Motor neuron (in vitro differentiated cells): ENCODE results near the gene PDCD2L. TPM values are rescaled to one million over a fixed set of nuclear protein-coding genes. Genes with fewer than 3 reads are reported as not detected.
"Not testable (repeated sequence)": the region's sequence is repeated elsewhere in the genome, so short reads cannot be mapped to it uniquely, and the experiment has no call there.

Experiments used
- ATAC-seq, 8 experiments: fragments of 200-7000 bp; cut with Tn5 transposase; replicated peaks in 6 of 8; 2 replicates each; pipeline ENCODE4 v1.8.0; 2021; ENCODE audit warnings: mild to moderate bottlenecking in 8 of 8, moderate library complexity in 8 of 8
- H3K27ac ChIP-seq, 2 donors: fragments of 250-450 bp; sonication (Bioruptor Pico); 2 replicates each; pipeline ENCODE4 v1.9.0; 2021; ENCODE audit warnings: antibody characterized with exemption in 2 of 2, mild to moderate bottlenecking in 2 of 2, moderate library complexity in 1 of 2
- H3K4me1 ChIP-seq, 2 donors: fragments of 250-450 bp; sonication (Bioruptor Pico); replicated peaks in 1 of 2; 2 replicates each; pipeline ENCODE4 v1.6.1; 2021; ENCODE audit warnings: antibody characterized with exemption in 2 of 2, mild to moderate bottlenecking in 2 of 2, moderate library complexity in 1 of 2
- H3K4me3 ChIP-seq, 5 donors: fragments of 250-450 bp; sonication (Bioruptor Pico); 2 replicates each; pipeline ENCODE4 v1.9.0; 2021; ENCODE audit warnings: antibody characterized with exemption in 5 of 5, mild to moderate bottlenecking in 5 of 5, moderate library complexity in 4 of 5
- WGBS, 10 experiments: fragments of 450-650 bp; shearing (Covaris generic); methylation state at CpG; one replicate each; pipeline ENCODE4 v1.0.0; 2022; 5-methylcytosine and 5-hydroxymethylcytosine counted together
- in situ Hi-C, 9 experiments: fragments of 400-800 bp; cut with MboI; loops; one replicate each; pipeline ENCODE4 v1.15.0; 2021; ENCODE audit warnings: low sequenced_read_pairs in 9 of 9, low pct_unique_long_range_greater_than_20kb in 2 of 9; ENCODE audit not compliant: unreplicated experiment in 9 of 9
- total RNA-seq, 8 experiments: library from RNA; unstranded; fragments of 300-600 nt; gene quantifications; 2 replicates each; pipeline versions ENCODE4 v1.2.3 to v1.2.4, GENCODE V29; 2022

Gene PDCD2L
- total RNA-seq, 8 experiments from 2014 or later: 13.3 to 27.6 (median 18.1) TPM

DNA sequence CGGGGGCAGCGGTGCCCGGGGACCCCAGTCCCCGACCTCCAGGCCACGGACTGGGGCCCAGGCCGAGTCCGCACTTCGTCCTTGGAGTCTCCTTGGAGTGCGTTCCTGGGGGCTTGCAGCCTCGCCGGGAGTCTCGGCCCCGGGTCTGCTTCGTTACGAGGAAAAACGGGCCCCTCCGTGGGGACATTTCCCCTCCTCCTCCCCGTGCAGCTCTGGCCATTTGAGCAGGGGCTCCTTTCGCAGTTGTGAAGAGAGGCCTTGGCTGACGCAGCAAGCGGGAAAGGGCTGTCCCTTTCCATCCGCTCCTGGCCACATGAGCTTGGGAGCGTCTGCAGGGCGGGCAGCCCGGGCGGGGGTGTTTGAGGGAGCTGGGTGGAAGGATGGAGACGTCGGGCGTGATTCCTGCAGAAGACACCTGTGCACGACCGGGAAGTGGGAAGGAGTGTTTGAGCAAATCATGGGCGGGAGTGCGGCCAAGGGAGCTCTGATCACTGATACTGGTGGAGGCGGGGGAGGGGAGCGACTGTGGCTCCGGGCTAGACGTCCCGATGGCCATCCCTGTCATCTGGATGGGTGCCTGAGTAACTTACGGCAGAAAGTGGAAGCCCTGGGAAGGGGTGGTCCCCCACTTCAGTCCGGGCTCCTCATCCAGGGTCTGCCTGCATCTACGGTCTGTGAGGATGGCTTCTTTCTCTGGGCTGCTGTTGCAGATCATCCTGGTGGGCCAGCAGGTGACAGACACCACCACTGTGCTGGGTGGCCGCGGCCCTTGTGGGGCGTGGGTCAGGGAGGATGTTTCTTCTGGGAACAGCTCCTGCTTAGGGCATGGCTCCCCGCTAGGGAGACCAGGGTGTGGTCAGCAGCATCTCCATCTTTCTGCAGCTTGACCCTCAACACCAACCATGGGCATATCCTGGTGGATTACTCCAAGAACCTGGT is 38.5 kb upstream of the PDCD2L start:
- 0% methylated on average over 2 to 5 of the region's 45 CpGs; no CpG with 5 or more reads in 6 of the 10 experiments for WGBS, 10 experiments
- in situ Hi-C loops: no loop called here

DNA sequence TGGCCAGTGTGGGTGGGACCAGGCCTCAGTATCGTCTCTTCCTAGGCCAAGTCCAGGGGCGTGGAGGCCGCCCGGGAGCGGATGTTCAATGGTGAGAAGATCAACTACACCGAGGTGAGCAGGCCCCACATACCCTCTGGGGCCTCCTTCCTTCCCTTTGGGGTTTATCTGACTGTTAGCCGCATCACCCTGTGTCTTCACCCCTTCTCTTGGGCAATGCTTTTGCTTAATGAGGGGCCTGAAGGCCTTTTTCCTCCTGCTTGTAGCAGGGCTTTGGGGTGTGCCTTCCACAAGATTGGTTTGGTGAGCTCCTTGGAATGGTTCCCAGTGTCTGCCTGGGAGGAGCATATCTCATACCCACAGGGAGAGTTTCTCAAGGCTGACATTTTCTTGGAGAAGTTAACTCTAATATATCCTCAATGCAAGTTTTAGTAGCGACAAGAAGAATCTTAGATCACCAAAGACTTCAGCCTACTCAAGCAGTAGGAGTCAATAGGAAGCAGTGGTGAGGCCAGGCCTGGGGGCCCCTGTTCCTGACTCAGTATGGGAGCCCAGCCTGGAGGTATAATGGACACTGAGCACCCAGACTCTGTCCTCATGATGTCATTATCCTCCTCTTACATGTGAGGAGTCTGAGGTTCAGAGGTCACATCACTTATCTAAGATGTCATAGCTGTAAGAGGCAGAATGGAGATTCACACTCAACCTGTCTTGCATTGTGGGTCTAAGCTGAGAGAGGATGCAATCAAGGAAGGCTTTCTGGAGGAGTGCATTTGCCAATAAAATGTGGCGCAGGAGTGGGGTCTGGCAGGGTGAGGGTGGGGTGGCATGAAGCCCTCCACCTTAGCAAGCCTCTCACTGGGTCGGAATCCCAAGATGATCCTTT is 37.2 kb upstream of the PDCD2L start:
- Histone ChIP-seq H3K4me3 (peak overlapping the region in 3 of 5 donors; percentile 54 to 67 (median 60)), H3K4me1 (peaks cover 14% of the 10 kb centered on the region in 2 donors), H3K27ac (no peak overlapping the region)
- peak in 2 of 8 experiments; percentile 7 to 8 for ATAC-seq
- in situ Hi-C loops: no loop called here
- 60 to 100% (median 100%) methylated on average over 1 to 4 of the region's 10 CpGs; no CpG with 5 or more reads in 5 of the 10 experiments for WGBS, 10 experiments

More for the DNA sequence above, 38.5 kb upstream of the PDCD2L start:
- Histone ChIP-seq H3K4me3 (peak overlapping the region; percentile 54 to 93 (median 61)), H3K4me1 (peaks cover 14% of the 10 kb centered on the region in 2 donors), H3K27ac (peak overlapping the region; percentile 53 to 74)
- ATAC-seq: peak; percentile 50 to 71 (median 60)

GRCh38 chr19:34367624-34367957 is 36.6 kb upstream of the PDCD2L start:
- Histone ChIP-seq H3K4me3 (peak overlapping the region in 1 of 5 donors; percentile 60), H3K27ac (no peak overlapping the region), H3K4me1 (peaks cover 14% of the 10 kb centered on the region in 2 donors)
- in situ Hi-C loops: no loop called here
- no peak for ATAC-seq
- 60 to 100% (median 98%) methylated on average over 1 to 6 of the region's 8 CpGs; no CpG with 5 or more reads in 5 of the 10 experiments for WGBS, 10 experiments

DNA sequence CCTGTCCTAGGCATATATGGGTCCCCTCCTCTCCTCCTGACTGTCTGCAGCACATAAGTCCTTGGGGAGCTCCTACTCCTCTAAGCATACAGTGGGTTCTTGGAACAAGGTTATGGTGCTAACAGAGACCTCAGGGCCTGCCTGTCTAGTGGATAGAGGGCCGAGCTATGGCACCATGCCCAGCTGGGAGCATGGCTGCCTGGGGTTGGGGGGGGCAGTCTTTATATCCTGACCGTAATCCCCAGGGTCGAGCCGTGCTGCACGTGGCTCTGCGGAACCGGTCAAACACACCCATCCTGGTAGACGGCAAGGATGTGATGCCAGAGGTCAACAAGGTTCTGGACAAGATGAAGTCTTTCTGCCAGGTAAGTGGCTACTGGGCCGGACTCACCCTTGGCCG is 35.9 kb upstream of the PDCD2L start:
- Histone ChIP-seq H3K4me3 (no peak overlapping the region), H3K4me1 (peaks cover 14% of the 10 kb centered on the region in 2 donors), H3K27ac (no peak overlapping the region)
- in situ Hi-C loops: no loop called here
- ATAC-seq: no peak
- WGBS, 10 experiments: 60 to 100% (median 92%) methylated on average over 1 to 6 of the region's 10 CpGs; no CpG with 5 or more reads in 3 of the 10 experiments

GRCh38 chr19:34369166-34369565 is 35.0 kb upstream of the PDCD2L start:
- H3K4me1 ChIP-seq: peaks cover 14% of the 10 kb centered on the region in 2 donors
- ATAC-seq, H3K27ac ChIP-seq, in situ Hi-C loops, H3K4me3 ChIP-seq: not testable (repeated sequence)
- 83 to 100% (median 97%) methylated on average over 1 to 9 of the region's 10 CpGs; no CpG with 5 or more reads in 3 of the 10 experiments for WGBS, 10 experiments

DNA sequence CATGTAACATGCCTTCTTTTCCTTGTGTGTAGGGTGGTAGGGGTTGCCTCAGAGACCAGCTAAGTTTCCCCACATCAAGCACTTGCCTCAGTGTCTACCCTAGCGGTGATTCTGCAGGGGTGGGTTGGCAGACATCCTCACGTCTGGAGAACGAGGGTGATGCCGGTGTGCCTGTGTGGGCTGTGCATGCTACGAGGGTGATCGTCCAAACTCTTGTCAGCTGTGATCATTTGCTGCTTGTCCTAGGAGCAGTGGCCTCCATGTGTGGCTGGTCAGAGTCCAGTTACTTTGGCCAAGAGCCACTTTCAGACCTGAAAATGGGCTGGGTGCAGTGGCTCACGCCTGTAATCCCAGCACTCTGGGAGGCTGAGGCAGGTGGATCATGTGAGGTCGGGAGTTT is 34.1 kb upstream of the PDCD2L start:
- peaks cover 14% of the 10 kb centered on the region in 2 donors for H3K4me1 ChIP-seq
- ATAC-seq: no peak
- H3K27ac ChIP-seq: no peak overlapping the region
- in situ Hi-C loops: no loop called here
- no peak overlapping the region for H3K4me3 ChIP-seq
- 66 to 100% (median 91%) methylated on average over 1 to 6 of the region's 8 CpGs; no CpG with 5 or more reads in 4 of the 10 experiments for WGBS, 10 experiments

- no peak overlapping the region for H3K4me3 ChIP-seq
- 71 to 100% (median 100%) methylated on average over 1 of the region's 4 CpGs; no CpG with 5 or more reads in 7 of the 10 experiments for WGBS, 10 experiments
- no peak for ATAC-seq
- H3K4me1 ChIP-seq: peaks cover 12 to 14% of the 10 kb centered on the region in 2 donors
- no peak overlapping the region for H3K27ac ChIP-seq
- in situ Hi-C loops: no loop called here
These were observed 33.2 kb upstream of the PDCD2L start for GRCh38 chr19:34370983-34371382.

GRCh38 chr19:34373601-34374288 is 30.5 kb upstream of the PDCD2L start:
- 77 to 100% (median 98%) methylated on average over 5 to 10 of the region's 11 CpGs for WGBS, 10 experiments
- no peaks in the 10 kb centered on the region for H3K4me1 ChIP-seq
- in situ Hi-C loops: no loop called here
- H3K27ac ChIP-seq: no peak overlapping the region
- no peak for ATAC-seq
- no peak overlapping the region for H3K4me3 ChIP-seq

DNA sequence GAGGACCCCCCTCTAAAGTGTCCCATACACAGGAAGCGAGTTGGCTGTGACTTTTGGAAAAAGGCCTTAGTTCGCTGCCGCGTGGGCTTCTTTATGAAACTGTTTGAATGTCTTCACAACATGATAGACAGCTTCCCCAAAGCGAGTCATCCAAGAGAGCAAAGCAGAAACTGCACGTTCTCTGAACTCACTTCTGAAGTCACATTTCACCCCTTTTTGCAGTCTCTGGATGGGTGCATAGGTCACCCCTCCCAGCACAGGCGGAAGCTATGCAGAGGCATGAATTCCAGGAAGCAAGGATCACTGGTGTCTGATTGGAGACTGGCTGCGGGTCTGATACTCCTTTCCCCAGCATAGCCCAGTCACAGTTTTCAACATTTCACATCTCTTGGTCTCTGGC is 28.6 kb upstream of the PDCD2L start:
- no peak for ATAC-seq
- no peaks in the 10 kb centered on the region for H3K4me1 ChIP-seq
- in situ Hi-C loops: no loop called here
- H3K27ac ChIP-seq: no peak overlapping the region
- 74 to 98% (median 95%) methylated on average over 3 to 8 of the region's 8 CpGs; no CpG with 5 or more reads in 2 of the 10 experiments for WGBS, 10 experiments
- no peak overlapping the region for H3K4me3 ChIP-seq

DNA sequence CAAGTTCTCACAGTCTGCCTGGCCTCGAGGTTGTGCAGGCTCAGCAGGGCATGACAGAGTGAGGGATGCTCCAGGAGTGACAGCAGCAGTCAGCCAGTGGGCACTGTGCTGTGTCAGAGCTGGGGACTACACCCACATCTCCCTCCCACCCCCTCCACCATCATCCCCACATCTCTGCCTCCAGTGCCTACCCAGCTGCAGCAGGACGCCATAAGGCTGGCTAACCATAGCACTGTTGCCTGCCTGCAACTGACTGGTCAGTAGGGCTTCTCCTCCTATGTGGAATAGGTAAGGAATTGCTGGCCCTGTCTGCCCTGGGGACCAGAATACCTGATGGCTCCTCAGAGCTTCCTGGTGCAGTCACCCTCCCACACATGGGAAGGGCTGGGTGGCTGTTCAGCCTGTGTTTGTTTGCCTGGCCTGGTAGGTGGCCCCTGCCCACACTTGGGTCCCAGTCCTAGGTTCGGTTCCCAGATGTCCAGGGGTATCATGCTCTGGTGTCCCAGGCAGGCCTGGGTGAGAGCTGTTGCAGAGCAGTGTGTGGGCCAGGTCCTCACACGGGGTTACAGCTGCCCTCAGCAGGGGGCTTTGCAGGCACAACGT is 23.5 kb upstream of the PDCD2L start:
- Histone ChIP-seq H3K4me3 (no peak overlapping the region), H3K4me1 (no peaks in the 10 kb centered on the region), H3K27ac (no peak overlapping the region)
- in situ Hi-C loops: no loop called here
- ATAC-seq: no peak
- 79 to 100% (median 100%) methylated on average over 1 to 2 of the region's 5 CpGs; no CpG with 5 or more reads in 7 of the 10 experiments for WGBS, 10 experiments

DNA sequence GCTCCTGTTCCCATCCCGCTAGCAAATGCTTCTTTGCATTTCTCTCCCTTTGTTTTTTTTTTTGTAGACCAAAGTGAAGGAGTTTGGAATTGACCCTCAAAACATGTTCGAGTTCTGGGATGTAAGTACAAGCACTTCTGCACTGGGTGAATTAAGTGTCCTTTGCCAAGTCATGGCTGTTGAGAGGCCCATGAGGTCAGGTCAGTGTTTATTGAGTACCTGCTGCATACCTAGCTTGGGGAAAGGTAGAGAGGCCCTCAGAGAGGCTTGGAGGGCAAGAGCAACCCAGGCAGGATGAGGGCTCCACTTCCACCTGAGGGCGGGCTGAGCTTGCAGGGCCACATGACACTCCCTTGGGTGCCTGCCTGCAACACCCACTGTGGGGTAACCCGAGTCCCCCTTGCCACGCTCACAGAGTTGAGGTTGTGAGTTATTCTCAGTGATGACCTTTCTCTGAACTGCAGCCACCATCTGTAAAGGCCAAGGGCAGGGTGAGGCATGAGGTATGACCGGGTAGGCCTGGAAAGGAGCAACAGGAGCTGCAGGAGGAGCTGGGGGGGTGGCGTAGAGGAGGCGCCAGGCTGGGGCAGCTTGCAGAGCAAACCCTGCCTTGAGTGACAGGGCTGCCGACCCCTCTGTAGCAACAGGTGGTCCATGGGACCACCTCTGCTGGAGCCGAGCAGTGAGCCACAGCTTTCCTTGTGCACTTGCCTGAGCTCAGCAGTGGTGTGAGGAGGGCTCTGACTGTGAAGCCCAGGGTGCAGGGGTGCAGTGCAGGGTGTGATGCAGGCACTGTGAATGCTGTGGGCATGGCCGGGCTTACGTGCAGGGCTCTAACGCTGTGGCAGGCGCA is 22.6 kb upstream of the PDCD2L start:
- Histone ChIP-seq H3K27ac (no peak overlapping the region), H3K4me1 (no peaks in the 10 kb centered on the region), H3K4me3 (no peak overlapping the region)
- WGBS, 10 experiments: 91 to 100% (median 96%) methylated on average over 2 to 6 of the region's 14 CpGs; no CpG with 5 or more reads in 4 of the 10 experiments
- ATAC-seq: no peak
- in situ Hi-C loops: no loop called here
